Liver (tissue), 3 donors: ENCODE results near the gene CASQ1.

ENCODE experiments used
- JUND ChIP-seq, 2 donors: IDR thresholded peaks; 2 replicates each; pipeline ENCODE4 v1.6.1; 2016; ENCODE audit warnings: antibody characterized with exemption in 2 of 2
- RAD21 ChIP-seq, 2 donors: IDR thresholded peaks; 2 replicates each; pipeline ENCODE4 v1.6.1; 2016; ENCODE audit warnings: antibody characterized with exemption in 2 of 2, mild to moderate bottlenecking in 2 of 2
- TAF1 ChIP-seq: conservative IDR thresholded peaks from 2 replicates; pipeline ENCODE4 v1.6.1; 2016; ENCODE audit warnings: antibody characterized with exemption, mild to moderate bottlenecking
- TF ChIP-seq, protein P1 (sequence below): fragments of 150-350 bp; IDR thresholded peaks from 2 replicates; pipeline ENCODE4 v1.5.1; 2017; ENCODE audit warnings: improper control_type of control experiment, low read depth, low read length; ENCODE audit not compliant: missing input control
- donor health status: healthy.
- donor health status: healthy.

DNA sequence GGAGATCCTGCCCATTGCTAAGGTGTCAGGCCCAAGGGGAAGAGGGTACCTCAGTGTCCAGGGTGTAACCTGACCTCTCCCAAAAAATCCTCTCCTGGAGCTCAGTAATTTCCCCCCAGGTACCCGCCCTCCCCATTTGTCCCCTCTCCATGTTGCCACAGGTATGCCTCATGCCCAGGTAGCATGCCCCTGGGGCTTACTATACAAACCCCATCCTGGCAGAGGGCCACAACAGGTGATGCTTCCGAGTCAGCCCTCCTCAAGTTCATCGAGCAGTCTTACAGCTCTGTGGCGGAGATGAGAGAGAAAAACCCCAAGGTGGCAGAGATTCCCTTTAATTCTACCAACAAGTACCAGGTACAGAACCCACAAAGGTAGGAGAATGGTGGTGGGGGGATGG is 23.3 kb upstream of the CASQ1 start:
- TF ChIP-seq, protein P1, sequence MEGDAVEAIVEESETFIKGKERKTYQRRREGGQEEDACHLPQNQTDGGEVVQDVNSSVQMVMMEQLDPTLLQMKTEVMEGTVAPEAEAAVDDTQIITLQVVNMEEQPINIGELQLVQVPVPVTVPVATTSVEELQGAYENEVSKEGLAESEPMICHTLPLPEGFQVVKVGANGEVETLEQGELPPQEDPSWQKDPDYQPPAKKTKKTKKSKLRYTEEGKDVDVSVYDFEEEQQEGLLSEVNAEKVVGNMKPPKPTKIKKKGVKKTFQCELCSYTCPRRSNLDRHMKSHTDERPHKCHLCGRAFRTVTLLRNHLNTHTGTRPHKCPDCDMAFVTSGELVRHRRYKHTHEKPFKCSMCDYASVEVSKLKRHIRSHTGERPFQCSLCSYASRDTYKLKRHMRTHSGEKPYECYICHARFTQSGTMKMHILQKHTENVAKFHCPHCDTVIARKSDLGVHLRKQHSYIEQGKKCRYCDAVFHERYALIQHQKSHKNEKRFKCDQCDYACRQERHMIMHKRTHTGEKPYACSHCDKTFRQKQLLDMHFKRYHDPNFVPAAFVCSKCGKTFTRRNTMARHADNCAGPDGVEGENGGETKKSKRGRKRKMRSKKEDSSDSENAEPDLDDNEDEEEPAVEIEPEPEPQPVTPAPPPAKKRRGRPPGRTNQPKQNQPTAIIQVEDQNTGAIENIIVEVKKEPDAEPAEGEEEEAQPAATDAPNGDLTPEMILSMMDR: no peak
- no peak for TF ChIP-seq JUND (IDR thresholded peaks at IDR 0.05)
- no peak for TF ChIP-seq TAF1
- TF ChIP-seq RAD21 (IDR thresholded peaks at IDR 0.05): no peak
